ENCODE measurements around the gene LCE1B.

Gene LCE1B

GRCh38 chr1:152861374-152861773 is 49.6 kb downstream of the LCE1B start:
- no peak for DNase-seq (ENCODE audit: low read depth)
